SH-SY5Y (cell line): Measurements from ENCODE around the gene SIK3.

ENCODE experiments used
- GATA2 ChIP-seq: IDR thresholded peaks from 2 replicates; pipeline ENCODE4 v1.6.1; 2011; ENCODE audit warnings: mild to moderate bottlenecking, low read depth, low read length
- GATA3 ChIP-seq: IDR thresholded peaks from 2 replicates; pipeline ENCODE4 v1.6.1; 2011; ENCODE audit warnings: low read depth, mild to moderate bottlenecking, low read length, moderate library complexity

SIK3 gene

DNA sequence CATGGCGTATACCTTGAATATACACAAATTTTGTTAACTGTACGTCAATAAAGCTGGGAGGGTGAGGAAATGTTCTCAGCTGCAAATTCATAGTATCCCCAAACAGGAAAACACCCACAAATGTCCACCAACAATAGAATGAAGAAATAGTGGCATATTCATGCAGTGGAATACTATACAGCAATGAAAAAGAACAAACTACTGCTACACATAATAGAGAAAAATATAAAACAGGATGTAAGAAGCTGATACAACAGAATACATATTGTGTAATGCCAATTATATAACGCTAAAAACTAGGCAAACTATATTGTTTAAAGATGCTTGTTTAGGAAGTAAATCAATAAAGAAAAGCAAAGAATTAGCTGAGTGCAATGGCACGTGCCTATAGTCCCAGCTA lies 81.5 kb downstream of the SIK3 start:
- TF ChIP-seq GATA3 (no peak), GATA2 (no peak)

- no peak for TF ChIP-seq GATA3
- no peak for TF ChIP-seq GATA2
Measured at GRCh38 chr11:117016246-117016645, 82.0 kb downstream of the SIK3 start.

DNA sequence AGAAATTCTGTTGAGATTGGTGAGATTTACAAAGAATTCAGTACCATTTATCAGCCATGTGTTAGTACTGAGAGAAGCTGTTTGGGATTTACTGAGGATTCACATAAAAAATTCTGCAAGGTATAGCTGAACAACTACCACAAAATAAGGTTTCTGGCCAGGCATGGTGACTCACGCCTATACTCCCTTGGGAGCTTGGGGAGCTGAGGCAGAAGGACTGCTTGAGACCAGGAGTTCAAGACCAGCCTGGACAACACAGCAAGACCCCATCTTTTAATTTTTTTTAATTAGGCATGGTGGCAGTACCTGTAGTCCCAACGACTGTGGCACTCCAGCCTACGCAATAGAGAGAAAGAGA lies 86.7 kb downstream of the SIK3 start:
- TF ChIP-seq GATA3 (no peak), GATA2 (no peak)

DNA sequence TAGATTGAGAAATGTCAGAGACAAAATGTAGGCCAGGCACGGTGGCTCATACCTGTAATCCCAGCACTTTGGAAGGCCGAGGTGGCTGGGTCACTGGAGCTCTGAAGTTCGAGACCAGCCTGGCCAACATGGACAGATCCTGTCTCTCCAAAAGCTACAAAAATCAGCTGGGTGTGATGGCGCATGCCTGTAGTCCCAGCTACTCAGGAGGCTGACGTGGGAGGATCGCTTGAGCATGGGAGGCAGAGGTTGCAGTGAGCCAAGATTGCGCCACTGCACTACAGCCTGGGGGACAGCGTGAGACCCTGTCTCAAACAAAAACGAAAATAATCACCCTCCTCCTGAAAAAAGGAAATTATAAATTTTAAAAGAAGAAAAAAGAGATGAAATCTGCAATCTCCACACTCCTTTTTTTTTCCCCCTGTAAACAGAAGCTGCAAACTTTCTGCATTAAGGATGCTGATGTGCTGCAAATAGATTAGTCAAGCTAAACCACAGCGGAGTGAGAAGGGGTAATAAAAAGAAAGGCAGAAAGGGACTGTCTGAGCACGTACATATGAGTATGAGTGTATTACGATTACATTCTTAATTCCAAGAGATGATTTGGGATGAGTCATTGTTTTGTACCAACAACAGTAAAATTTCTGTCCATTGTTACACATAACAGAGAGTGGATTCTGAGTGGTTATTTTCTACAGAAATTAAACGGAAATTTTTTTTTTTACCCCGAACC lies 87.3 kb downstream of the SIK3 start:
- no peak for TF ChIP-seq GATA3

- TF ChIP-seq GATA3: no peak
Measured at GRCh38 chr11:117009905-117010605, 88.2 kb downstream of the SIK3 start.

GRCh38 chr11:117005758-117006157 lies 92.5 kb downstream of the SIK3 start:
- TF ChIP-seq GATA3 (no peak), GATA2 (no peak)

DNA sequence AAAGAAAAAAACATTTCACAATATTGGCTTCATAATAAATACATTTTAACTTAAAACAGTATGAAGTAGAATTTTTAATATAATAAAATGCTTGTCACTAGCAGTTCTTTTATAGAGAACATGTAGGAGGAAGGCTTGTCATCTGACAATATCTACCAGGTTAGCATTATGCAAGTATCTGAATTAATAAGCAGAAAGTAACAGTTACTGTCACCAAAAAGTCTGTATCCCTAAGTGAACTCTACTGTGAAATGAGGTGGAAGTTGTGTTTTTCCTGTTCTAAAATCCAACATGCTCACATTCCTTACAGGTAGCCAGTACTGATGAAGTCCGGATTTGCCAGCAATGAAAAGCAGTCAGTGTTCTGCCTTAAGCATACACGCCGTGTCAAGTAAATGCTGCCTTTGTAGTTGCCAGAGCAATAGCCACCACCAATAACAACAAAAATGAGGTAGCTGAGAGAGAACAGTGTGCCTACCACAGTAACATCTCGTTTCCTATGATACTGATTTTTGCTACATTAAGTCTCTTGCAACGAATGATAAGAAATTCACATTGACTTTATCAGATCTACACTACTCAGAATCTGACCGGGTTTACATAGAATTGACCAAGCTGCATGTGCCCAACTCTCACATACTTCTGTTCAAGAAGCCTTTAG lies 95.5 kb downstream of the SIK3 start:
- TF ChIP-seq GATA3 (no peak), GATA2 (no peak)

DNA sequence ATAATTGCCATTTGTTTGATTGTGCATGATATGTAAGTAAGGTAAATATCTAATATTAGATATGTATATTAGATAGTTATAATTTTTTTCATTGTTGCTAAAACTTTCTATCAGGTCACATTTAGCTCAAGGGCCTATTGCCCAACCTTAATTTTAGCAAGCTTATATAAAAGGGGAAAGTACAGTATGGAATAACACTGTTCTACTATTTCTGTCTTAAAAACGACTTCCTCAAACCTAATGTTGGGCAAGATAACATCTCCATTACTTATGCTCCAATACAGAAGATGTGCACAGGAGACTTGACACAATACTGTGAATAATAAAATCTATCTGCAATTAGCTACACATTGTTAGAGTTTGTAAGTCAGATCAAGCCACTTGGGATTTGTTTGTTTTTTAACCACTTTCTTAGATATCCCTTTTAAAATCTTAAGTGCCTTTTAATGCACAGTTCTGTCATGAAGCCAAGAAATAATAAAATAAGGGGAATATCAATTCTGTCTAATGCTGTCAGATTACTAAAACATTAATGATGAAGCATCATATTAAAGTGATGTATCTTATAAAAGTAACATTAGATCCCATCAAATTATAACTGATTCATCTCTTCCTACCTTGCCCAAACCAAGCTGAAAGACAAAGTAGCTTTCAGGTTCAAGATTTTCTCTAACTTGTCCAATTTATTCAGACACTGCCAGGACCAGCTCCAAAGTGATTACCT lies 98.1 kb downstream of the SIK3 start:
- TF ChIP-seq GATA2 (no peak), GATA3 (no peak)

DNA sequence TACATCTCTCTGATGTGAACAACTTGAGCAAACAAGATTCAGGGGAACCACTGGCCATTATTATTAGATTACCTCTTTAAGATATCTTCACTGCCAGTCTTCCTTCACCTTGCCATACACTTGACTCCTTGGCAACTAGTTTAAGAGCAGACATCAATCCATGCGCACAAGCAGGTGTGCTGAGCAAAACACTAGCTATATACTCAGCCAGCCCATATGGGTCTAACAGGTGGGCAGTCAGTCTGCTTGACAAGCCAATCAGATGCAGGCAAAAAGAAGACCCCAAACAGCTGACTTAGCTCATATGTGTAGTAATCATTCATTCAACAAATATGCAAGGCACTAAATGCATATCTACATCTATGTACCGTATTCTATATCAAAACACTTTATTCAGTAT lies 101.2 kb downstream of the SIK3 start:
- TF ChIP-seq GATA3: no peak
- no peak for TF ChIP-seq GATA2

DNA sequence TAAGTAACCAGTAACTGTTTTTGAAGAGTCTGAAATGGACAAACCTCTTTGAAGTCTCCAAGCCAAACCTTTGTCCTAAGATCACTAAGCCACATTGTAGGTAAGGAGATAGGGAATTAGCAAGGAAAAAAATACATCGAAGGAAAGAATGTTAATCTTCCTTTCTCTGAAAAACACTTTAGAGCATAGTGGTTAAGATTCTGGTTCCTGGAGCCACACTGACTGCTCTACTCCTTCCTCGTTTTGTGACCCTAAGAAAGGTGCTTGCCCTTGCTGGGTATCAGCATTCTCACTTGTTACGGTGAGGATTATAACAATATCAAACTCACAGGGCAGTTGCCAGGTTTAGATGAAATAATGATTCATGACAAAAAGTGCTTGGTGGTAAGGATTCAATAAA lies 104.0 kb downstream of the SIK3 start:
- TF ChIP-seq GATA2 (no peak), GATA3 (no peak)

DNA sequence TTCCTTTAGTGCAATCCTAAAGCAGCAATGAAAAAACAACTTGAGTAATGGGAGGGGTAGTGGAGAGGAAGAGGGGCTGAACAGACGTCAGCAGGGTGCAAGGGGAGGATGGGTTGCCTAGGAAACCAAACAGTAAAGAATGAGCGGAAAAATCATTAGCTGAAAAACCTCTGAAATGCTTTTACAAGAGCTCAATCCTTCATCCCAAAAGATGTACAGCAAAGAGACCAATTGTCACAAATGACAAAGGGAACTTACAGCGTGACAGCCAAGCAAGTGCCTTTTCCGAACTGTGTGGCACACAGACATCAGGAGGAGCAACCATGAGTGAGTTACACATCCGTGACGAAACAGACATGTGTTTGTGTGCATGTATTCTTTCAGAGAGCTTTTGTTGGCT lies 104.6 kb downstream of the SIK3 start:
- TF ChIP-seq GATA2 (no peak), GATA3 (no peak)

DNA sequence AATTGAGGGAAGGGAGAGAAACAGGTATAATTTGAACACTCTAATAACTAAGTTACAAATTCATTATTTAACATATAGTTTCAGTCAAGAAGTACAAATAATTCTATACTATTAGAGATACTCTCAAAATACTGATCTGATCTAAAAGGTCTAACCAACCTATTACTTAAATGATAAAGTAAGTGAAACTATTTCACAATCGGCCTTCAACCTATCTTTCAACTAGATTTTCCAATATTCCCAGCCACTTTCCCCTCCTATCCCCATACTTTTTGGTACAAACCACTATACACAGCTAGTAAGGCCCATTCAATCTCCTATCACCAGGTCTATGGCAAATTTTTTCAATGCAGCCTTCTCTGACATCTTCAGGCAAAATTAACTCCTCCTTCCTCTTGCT lies 106.7 kb downstream of the SIK3 start:
- TF ChIP-seq GATA2 (no peak), GATA3 (no peak)

- TF ChIP-seq GATA3: no peak
- TF ChIP-seq GATA2: no peak
Measured at GRCh38 chr11:116990811-116991210, 107.4 kb downstream of the SIK3 start.

DNA sequence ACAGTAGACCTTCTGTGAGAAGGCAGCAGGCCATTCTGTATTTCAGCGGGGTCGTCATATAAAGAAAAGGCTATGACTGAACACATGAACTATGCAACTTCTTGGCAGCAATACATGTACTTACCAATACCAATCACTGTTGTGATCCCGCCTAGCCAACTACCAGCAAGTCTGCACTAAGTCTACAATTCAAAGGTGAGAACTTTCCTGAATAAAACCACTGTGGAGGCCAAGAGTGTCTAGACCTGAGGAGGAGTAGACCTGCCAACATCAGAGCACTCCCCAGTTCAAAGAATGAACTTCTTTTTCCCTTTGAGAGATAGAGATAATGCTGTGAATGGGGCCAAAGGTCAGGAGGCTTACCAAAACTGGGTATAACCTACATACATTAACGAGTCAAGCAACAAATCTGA lies 108.2 kb downstream of the SIK3 start:
- TF ChIP-seq GATA3 (no peak), GATA2 (no peak)
